DOHH2 (cell line): ENCODE results near the gene NGLY1.

Experiments used
- EZH2phosphoT487 ChIP-seq: fragments of 200-600 bp; sonication (generic); IDR thresholded peaks from 2 replicates; pipeline ENCODE4 v1.6.1; 2017; ENCODE audit warnings: borderline replicate concordance, mild to moderate bottlenecking, antibody characterized with exemption, low read length, moderate library complexity, mixed read lengths
- TF ChIP-seq, protein P1 (sequence below): fragments of 200-600 bp; sonication (generic); IDR thresholded peaks from one replicate; pipeline ENCODE4 v1.5.1; 2014; ENCODE audit warnings: antibody characterized with exemption, mild to moderate bottlenecking, low read depth, low read length; ENCODE audit not compliant: poor library complexity, severe bottlenecking

DNA sequence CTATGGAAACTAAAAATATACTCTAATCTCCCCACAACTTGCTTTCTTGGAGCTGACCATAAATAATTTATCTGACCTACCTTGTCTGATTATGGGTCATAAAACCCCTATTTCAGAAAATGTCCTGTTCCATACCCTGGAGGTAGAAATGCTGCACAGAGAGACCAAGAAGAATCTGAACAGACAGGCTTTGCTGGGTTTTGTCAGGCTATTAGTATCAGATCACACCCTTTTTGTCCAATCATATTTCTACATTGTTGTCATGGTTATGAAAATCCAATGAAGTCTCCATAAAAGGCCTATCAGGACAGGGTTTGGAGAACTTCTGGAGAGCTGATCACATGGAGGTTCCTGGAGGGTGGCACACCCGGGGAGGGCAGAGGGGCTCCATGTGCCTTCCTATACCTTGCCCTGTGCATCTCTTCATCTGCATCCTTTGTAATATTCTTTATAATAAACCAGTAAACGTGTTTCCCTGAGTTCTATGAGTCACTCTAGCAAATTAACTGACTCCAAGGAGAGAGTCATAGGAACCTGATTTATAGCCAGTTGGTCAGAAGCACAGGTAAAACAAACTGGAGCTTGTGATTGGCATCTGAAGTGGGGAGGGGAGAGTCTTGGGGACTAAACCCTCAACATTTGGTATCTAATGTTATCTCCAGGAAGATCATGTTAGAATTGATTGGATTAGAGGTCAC lies 58.1 kb downstream of the NGLY1 start:
- TF ChIP-seq, protein P1, sequence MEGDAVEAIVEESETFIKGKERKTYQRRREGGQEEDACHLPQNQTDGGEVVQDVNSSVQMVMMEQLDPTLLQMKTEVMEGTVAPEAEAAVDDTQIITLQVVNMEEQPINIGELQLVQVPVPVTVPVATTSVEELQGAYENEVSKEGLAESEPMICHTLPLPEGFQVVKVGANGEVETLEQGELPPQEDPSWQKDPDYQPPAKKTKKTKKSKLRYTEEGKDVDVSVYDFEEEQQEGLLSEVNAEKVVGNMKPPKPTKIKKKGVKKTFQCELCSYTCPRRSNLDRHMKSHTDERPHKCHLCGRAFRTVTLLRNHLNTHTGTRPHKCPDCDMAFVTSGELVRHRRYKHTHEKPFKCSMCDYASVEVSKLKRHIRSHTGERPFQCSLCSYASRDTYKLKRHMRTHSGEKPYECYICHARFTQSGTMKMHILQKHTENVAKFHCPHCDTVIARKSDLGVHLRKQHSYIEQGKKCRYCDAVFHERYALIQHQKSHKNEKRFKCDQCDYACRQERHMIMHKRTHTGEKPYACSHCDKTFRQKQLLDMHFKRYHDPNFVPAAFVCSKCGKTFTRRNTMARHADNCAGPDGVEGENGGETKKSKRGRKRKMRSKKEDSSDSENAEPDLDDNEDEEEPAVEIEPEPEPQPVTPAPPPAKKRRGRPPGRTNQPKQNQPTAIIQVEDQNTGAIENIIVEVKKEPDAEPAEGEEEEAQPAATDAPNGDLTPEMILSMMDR = no peak
- no peak for TF ChIP-seq EZH2phosphoT487
